ENCODE measurements around the gene ARHGDIA.

The ARHGDIA gene

DNA sequence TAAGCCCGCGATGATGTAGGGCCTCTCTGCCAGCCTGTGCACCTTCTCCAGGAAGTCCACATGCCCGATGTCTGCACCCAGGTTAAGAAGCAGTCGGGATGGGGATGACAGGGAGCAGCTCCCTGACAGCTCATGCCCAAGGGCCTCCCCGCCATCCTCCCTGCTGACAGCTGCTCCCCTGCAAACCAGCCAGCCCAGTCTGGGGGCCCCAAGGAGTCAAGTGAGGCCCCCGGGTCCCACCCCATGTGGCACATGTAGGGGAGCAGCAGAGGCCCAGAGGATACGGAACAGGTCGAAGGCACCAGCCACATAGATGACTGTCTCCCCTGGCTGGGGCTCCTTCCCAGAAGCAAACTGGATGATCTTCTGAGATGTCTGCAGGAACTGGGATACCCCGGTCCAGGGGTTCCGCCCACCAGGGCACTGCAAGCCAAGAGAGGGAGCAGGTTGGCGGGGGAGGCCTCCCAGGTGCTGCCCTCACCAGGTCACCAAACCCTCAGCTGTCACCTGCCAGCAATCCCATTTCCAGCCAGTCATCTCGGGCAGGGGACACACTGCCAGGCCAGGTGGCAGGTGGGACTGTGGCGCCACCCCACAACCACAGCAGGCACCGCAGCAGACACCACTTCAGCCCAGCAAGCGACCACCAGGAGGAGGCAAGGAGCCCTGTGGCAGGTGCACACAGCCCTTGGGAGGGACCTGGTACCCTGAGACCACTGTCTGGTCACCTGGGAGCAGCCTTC, 35.5 kb upstream of the ARHGDIA start:
- no peak for DNase-seq

DNA sequence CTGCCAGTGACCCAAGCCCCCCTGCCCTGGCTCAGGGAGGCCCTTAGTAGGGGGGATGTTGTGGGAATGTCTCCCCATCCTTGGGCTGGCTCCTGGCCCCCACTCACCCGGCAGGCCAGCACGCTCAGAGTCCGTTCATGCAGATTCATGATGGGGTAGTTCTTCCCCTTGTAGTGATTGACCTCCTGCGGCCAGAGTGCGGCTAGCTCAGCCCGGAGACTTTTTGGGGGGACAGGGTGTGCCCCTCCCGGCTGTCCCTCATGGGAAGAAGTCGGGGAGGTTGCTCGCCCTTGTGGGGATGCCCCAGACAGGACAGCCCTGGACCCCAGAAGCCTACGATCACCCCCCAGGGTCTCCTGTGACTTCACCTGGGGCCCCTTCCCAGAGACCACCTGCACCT, 34.9 kb upstream of the ARHGDIA start:
- no peak for DNase-seq

DNA sequence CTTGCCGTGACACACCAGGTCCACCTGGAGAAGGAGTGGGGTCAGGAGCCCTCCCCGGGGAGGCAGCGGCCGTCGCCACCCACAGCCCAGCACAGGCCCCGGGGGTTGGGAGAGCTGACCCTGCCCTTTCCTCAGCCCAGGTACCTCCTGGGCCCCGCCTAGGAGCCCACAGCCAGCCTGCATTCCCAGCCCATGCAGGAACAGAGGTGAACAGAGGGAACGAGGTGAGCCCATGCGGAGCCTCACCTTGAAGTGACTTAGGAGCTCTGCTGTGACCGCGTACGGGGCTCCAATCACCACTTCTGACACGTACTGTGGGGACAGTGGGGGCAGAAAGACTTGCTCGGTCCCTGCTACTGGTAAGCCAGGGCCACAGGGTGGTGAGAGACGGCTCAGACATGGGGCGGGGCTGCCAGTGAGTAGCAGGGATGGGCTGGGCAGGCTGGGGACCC, 34.3 kb upstream of the ARHGDIA start:
- no peak for DNase-seq

DNA sequence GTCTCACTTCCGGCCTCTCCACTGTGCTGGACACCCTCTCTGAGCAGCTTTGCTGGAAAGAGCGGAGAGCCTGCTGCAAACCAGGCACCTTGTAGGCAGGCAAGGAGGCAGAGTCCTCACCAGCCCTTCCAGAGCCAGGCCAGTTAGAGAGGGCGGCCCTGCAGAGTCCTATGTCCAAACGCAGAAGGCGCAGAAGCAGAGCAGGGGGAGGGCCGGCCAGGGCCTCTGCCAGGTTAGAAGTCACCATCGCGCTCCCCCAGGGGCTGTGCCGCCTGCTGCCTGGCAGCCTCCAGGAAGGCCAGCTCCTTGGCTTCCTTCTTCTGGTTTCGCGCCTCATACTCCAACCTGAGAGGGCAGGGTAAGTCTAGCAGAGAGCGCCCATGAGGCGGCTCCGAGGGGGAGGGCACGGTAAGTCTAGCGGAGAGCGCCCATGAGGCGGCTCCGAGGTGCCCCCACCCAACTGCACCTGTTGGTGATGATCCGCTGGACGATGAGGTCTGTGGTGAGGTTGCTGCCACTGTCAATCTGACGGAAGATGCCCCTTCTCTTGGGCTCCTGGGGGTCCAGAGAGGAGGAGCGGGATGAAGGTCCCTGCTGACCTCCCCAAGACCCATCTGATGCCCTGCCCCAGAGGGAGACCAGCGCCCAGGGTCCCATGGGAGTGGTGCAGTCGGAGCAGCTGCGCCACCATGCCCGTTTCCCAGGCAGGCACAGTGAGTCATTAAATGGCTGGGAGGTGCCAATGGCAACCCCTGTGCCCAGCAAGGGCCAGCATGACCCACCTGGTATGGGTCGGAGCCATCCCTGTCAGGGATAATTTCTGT, 33.7 kb upstream of the ARHGDIA start:
- no peak for DNase-seq

DNA sequence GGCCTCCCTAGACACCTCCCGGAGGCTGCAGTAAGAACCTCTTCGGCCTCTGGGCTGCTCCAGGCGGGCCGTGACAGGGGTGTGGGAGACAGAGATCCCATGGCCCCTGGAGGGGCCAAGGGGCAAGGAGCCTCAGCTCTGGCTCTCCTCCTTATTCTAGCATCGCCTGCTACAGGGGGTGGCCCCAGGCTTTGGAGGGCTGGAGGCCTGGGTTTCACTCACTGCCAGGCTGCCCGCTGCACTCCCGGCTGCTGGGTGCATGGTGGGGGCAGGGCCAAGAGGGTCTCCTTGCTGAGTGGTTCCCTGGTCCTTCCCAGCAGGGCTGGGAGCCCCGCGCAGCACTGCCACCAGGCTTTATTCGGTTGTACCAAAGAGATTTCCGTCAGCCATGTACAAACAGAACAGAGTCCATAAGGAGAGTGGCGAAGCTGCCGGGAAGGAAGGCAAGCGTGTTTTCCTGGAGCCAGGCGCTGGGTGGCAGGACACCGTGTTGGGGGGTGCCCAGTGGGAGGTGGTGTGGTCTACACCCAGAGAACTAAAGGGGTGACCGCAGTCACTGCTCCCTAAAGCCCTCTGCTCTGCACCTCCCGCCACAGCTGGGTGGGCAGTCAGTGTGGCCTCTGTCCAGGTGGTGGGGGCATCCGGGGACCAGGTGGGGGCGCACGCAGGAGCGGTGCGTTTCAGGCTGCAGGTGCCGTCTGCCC, 32.9 kb upstream of the ARHGDIA start:
- DNase-seq = no peak

DNA sequence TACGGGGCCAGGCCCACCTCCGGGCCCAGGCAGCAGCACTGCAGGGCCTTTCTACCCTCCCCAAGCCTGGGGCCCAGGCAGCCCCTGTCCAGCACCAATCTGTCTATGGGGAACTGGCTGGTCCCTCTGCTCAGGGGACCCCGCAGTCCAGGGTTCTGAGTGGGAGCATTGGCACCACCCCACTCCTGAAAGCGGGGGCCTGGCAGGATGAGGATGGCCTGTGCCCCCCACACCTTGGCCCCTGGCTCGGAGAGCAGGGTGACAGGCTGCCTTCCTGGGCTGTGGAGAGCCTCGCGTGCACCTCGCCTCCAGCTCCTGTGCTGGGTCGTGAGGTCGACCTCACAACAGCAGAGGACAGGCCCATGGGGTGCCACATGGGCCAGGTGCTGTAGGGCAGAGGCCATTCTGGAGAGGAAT, 32.3 kb upstream of the ARHGDIA start:
- DNase-seq = no peak

DNA sequence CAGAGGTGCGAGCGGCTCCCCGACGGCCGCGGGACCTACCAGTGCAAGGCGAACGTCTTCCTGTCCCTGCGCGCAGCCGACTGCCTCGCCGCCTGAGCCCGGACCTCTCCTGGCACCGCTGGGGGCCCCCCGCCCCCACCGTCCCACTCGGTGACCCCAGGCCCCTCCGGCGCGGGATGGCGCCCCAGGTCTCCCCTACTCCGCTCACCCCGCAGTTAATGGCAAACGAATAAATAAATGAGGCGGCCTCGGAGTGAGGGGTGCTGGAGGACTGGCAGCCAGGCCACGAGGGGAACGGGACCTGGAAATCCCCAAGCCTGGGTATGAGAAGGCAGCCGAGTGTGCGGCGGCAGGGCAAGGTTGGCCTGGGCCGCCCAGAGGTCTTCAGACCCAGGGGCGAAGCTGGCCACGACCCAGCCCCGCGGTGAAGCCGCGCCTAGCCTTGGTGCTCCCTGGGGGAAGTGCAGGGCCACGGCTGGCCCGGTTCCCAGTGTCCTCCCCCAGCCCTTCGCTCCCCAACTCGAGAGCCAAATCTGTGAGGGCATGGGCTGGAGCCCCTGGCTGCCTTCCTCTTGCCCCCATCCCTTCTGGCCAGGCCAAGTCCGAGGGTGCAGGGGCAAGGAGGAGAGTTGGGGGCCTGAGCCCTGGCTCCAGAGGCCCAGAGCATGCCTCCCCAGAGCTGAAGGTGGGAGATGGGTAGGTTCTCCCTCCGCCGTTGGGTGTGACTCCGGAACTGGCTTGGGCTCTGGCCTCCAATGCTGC, 31.7 kb upstream of the ARHGDIA start:
- no peak for DNase-seq

DNA sequence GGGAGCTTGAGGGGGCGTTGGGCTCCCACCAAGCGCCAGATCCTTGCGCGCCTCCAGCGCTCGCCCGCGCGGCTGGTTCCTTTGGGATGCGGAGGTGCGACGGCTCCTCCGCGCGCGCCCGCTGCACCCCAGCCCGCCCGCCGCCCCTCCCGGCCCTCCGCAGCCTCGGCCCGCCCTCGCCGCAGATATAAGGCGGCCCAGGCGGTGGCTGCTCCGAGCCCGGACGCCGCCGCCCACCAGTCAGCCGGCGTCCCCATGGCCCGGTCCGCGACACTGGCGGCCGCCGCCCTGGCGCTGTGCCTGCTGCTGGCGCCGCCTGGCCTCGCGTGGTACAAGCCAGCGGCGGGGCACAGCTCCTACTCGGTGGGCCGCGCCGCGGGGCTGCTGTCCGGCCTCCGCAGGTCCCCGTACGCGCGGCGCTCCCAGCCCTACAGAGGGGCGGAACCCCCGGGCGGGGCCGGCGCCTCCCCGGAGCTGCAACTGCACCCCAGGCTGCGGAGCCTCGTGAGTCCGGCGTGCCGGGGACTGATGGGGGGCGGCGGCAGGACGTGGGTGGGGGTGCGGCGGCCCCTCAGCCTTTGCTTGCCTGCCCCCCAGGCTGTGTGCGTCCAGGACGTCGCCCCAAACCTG, 31.0 kb upstream of the ARHGDIA start, which contains the start of gene NPB:
Gene NPB (plus strand): TSS at position 216 of the 630 bp plus-strand sequence. CDS start 40 bp downstream, at position 256.
- DNase-seq = peak in 5 of 58 donors; percentile 15 to 43 (median 22)

DNA sequence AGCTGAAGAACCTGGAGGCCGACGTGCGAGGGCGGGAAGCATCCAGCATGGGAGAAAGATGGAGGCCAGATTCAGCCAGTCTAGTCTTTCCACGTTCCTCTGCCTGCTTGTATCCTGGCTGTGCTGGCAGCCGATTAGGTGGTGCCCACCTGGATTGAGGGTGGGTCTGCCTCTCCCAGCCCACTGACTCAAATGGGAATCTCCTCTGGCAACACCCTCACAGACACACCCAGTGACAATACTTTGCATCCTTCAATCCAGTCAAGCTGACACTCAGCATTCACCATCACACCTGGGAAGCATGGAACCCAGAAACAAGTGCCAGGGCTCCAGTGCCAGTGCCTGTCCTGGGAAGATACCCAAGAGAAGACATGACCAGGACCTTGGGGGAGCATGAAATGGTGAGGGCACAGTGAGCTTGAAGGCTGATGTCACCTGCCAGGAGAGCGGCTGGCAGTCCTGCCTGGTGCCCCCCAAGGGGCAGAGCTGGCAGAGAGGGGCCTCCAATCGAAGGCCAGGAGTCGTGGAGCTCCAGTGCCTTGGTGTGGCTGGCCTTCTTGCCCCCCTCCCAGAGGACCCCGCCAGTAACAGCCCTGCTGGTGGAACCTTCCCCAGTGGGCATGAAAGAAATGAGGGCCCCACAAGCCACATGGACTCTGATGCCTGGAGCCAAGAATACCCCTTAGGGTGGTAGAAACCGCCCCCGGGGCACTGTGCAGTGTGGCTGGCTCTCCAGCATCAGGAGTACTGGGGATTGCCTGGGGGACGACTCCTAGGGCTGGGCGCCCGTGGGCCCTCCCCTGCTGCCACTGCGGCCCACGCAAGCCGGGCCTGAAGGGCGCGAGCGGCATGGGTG, 30.3 kb upstream of the ARHGDIA start:
- no peak for DNase-seq

DNA sequence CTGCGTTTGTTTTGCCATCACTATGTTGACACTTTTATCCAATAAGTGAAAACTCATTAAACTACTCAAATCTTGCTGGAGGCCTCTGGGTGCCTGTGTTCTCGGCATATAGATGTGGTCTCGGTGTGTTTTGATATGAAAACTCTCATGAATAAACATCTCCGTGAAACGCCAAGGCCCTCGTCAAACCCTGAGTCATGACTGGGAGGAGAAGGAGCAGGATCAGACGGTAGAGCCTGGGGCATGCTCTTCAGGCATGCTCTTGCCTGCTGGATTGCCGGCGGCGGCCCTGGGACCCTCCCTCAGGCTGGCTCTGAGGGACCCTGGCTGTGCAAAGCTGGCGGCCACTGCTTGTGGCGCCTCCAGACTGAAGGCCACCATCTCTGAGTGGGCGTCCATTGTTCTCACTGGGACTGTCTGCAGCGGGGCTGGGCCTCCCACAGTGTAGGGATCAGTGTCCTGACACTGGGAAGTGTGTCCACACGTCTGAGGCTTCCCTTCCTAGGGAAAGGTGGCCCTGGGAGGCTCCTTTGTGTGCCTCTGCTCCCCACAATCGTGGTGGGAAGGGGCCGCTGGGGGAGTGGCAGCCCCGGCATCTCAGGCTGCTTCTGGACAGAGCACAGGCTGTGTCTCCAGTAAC, 29.2 kb upstream of the ARHGDIA start:
- DNase-seq = no peak

DNA sequence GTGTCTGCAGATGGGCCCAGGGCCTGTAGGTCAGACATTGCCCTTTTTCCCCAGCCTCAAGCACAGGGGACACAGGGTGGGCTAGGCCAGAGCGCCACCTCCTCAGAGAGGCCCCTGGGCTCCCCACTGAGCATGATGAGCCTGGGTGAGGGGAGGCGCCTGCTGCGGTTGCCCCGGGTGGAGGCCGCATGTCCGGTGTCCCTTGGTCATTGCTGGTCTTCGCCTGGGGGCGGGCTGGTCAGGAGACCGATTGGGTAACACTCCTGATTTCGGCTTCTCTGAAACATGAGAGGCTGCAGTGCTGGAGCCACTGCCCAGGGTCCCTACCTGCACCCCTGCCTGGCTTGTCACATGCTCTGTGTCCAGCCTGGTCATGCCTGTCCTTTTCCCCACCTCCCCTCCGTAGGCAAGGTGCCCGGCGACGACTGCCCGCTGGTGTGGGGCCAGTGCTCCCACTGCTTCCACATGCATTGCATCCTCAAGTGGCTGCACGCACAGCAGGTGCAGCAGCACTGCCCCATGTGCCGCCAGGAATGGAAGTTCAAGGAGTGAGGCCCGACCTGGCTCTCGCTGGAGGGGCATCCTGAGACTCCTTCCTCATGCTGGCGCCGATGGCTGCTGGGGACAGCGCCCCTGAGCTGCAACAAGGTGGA, 28.5 kb upstream of the ARHGDIA start:
- no peak for DNase-seq

DNA sequence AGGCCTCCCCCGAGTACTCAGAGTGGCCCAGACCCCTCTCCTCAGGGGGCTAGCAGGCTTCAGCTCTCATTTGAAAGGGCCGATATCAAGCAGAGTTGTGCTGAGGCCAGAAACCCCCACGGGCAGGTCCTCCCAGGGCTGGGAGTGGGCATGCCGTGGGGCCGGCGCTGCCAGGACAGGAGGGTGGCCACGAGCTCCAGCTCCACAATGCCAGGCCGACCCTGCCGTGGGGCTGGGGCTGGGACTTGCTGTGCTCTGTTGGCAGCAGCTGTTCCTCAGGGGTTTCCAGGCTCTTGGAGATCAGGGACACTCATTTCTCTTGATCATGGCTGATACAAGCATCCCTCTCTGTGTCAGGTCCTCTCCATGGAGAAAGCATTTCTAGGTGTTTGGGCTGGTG, 27.7 kb upstream of the ARHGDIA start:
- no peak for DNase-seq

DNA sequence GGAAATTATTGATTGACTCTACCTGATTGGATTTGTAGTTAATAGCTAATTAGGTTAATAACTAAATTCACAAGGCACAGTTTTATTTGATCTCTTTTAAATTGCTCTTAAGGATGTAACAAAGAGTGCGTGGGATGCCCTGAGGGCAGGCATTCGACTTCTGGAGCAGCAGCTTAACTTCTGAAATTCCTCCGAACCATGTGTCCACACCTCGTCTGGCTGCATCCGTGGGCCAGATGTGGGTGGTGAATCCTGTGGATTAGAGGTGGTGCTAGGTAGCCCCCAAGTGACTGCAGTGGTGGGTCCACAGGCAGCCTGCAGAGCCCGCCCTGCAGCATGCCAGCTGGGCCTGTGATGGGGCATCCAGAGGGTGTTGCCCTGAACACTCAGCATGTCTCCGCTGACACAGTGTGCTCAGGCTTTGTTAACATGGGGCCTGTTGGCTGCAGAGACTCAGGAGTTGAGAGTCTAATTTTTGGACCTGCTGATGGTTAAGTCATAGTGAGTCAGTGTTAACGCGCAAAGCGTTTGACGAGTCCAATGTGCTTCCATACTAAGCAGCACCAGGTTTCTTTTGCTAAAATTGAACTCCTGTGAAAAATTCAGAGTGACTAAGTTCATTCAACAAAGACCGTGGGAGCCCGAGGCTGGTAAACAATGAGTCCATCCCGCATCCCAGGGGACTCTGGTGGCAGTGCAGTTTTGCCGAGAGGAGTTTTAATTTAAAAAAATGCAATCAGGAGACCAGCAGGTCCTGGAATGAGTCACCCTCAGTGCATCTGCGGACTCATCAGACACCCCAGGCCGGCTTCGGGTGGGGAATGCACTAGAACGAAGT, 27.1 kb upstream of the ARHGDIA start:
- DNase-seq = peak in 11 of 58 donors; percentile 18 to 69 (median 28)

DNA sequence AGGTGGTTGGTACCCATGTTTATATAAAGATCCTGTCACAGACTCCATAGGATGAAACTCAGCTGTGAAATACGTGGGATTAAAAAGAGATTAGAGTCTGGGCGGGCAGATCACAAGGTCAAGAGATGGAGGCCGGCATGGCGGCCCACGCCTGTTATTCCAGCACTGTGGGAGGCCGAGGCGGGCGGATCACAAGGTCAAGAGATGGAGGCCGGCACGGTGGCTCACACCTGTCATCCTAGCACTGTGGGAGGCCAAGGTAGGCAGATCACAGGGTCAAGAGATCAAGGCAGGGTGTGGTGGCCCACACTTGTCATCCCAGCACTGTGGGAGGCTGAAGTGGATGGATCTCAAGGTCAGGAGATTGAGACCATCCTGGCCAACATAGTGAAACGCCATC, 24.3 kb upstream of the ARHGDIA start:
- DNase-seq = no peak

DNA sequence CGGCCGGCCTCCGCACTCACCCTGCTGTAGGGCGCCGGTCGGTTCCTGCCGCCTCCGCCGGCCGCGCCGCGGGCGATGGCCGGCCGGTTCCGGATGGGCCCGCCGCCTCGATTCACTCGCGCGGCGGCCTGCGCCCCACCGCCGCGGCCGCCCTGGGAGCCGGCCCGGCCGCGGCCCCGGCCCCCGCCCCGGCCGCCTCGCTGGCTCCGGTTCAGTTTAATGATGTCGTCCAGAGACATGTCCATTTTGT, 20.1 kb upstream of the ARHGDIA start:
- DNase-seq = no peak

DNA sequence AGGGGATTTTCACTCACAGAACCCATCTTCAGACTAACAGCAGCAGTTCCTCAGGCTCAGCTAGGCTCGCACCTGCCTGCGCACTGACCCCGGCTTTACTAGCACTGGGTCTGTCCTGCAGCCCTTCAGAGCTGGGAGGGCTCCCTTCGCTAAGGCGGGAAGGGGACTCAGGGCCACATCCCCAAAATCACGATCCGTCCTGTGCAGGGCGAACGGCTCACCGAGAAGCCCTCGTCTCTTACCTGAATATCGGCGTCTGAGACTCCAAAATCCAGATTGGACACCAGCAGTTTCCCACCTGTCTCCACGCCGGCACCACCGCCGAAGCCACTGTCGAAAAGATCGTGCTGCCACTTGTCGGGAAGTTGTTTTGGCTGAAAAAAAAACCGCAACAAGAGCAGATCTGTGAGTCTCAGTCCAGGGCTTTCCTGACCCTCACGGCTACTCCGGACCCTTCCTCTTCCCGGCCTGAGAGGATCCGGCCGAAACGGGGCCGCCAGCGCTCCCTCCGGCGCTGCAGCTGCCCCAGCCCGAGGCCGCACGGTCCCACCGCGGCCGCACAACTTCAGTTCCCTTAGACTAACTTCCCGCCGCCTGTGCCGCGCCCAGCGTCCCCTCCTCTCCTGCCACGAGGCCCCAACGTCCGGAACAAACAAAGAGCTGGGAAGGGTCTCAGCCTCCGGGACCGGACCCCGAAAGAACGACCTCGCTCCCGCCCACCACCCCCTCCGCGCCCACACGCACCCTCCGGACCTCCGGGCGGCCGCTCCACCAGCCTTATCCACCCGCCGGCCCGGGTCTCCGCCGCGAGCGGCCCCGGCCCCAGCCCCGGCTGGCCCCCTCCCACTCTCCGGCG, 19.5 kb upstream of the ARHGDIA start:
- no peak for DNase-seq

DNA sequence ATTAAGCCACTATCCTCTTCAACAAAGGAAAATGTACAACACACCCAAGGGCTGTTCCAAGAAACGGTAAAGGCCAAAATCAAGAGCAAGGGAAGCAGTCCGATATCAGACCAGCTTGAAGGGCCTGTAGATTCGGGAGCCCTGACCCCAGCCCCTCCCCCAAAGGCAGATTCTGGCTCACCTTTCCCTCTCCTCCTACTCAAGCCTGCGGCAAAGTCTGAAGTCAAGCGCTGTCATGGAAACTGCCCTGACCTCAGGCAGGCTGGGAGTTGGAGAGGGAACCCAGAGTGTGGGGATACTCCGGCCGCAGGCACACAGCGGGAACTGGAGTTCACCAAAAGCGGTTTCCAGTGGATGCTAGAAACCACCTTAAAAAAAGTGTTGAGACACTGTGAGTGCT, 18.5 kb upstream of the ARHGDIA start:
- no peak for DNase-seq
